Neural progenitor cell (in vitro differentiated cells): ENCODE measurements around the gene CTNNBIP1.

Experiments
- EZH2 ChIP-seq: fragments of 200-600 bp; sonication (generic); IDR thresholded peaks from 2 replicates; pipeline ENCODE4 v1.6.1; 2017; ENCODE audit warnings: antibody characterized with exemption, mild to moderate bottlenecking, moderate library complexity
- EZH2phosphoT487 ChIP-seq: fragments of 200-600 bp; sonication (generic); IDR thresholded peaks from 2 replicates; pipeline ENCODE4 v1.6.1; 2017; ENCODE audit warnings: antibody characterized with exemption
- TF ChIP-seq, protein P1 (sequence below): fragments of 200-600 bp; sonication (generic); IDR thresholded peaks from 2 replicates; pipeline ENCODE4 v1.5.1; 2017; ENCODE audit warnings: antibody characterized with exemption, mild to moderate bottlenecking

DNA sequence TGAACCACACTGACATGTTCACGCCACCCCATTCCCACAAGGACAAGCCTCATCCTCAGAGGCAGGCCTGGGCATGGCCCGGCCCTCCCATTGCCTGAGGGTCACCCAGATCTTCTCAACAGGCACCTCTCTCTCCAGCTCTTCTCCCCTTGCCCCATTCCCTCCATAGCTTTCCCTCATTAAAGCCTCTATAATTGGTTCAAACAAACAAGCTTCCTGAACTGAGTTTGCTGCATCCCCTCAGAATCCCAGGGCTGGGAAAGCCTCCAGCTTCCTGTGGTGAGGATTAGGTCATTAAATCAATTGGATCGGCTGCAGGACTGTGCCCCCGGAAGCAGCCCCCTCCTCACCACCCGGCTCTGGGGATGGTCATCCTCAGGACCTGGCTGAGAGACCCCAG is 18.9 kb downstream of the CTNNBIP1 start:
- TF ChIP-seq, protein P1, sequence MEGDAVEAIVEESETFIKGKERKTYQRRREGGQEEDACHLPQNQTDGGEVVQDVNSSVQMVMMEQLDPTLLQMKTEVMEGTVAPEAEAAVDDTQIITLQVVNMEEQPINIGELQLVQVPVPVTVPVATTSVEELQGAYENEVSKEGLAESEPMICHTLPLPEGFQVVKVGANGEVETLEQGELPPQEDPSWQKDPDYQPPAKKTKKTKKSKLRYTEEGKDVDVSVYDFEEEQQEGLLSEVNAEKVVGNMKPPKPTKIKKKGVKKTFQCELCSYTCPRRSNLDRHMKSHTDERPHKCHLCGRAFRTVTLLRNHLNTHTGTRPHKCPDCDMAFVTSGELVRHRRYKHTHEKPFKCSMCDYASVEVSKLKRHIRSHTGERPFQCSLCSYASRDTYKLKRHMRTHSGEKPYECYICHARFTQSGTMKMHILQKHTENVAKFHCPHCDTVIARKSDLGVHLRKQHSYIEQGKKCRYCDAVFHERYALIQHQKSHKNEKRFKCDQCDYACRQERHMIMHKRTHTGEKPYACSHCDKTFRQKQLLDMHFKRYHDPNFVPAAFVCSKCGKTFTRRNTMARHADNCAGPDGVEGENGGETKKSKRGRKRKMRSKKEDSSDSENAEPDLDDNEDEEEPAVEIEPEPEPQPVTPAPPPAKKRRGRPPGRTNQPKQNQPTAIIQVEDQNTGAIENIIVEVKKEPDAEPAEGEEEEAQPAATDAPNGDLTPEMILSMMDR, result no peak
- no peak for TF ChIP-seq EZH2
- peak; percentile 32 for TF ChIP-seq EZH2phosphoT487
